Choroid plexus epithelial cell (primary cell): Measurements from ENCODE around the gene CMIP.

ENCODE experiments used
- DNase-seq: peaks from one replicate; pipeline ENCODE4 v3.0.0-alpha.2; 2010; ENCODE audit warnings: low read depth
- H3K4me3 ChIP-seq: 2 replicates; pipeline ENCODE4 v1.5.1; 2011; ENCODE audit warnings: low read depth, mild to moderate bottlenecking, control low read depth, low read length, moderate library complexity
- CTCF ChIP-seq: conservative IDR thresholded peaks from 2 replicates; pipeline ENCODE4 v1.5.1; 2011; ENCODE audit warnings: low read depth, mild to moderate bottlenecking, control low read depth, inconsistent platforms, low read length, moderate library complexity

CMIP gene

GRCh38 chr16:81595629-81596292 lies 151.2 kb downstream of the CMIP start:
- no peak overlapping the region for H3K4me3 ChIP-seq
- DNase-seq: peak; percentile 40
- no peak for TF ChIP-seq CTCF

- no peak for DNase-seq
- TF ChIP-seq CTCF: no peak
- no peak overlapping the region for H3K4me3 ChIP-seq
These were observed 152.6 kb downstream of the CMIP start for GRCh38 chr16:81597079-81597658.

GRCh38 chr16:81598083-81598482 lies 153.5 kb downstream of the CMIP start:
- no peak overlapping the region for H3K4me3 ChIP-seq
- TF ChIP-seq CTCF: peak; percentile 23
- no peak for DNase-seq

- no peak overlapping the region for H3K4me3 ChIP-seq
- no peak for TF ChIP-seq CTCF
- DNase-seq: no peak
These were observed 154.6 kb downstream of the CMIP start for GRCh38 chr16:81599034-81599744.

- DNase-seq: peak; percentile 75
- TF ChIP-seq CTCF: no peak
- no peak overlapping the region for H3K4me3 ChIP-seq
These were observed 155.7 kb downstream of the CMIP start for GRCh38 chr16:81600275-81600674.

GRCh38 chr16:81601008-81601428 lies 156.4 kb downstream of the CMIP start:
- peak; percentile 38 for DNase-seq
- H3K4me3 ChIP-seq: no peak overlapping the region
- TF ChIP-seq CTCF: no peak
